ENCODE results near the gene MYPN. TPM values are rescaled to one million over a fixed set of nuclear protein-coding genes. Genes with fewer than 3 reads are reported as not detected.

Gene MYPN
- total RNA-seq, 4 donors from 2014 or later = 118 to 342 (median 193) TPM

DNA sequence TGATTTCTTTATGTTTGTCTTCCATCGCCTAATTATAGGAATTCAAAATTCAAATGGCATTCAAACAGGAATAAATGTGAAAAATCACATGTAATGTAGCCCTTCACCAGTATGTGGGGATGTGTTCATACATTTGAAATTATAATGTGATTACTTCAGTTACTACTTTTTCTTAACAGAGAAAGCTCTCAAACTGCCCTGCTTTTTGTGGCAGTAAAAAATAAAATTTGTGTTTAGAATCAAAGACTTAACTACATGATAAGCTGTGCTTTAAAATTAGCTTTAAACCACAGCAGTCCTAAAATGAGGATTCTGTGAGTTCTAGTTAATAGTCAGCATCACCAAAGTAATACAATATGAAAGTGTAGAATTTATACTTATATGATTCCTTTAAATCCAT, 26.4 kb upstream of the MYPN start:
- peak overlapping the region; percentile 53 to 94 (median 64) for H3K27ac ChIP-seq
- peak in 1 of 2 donors; percentile 38 for ATAC-seq
- intact Hi-C loops (cut with DNase I; ENCODE audit: low total_unique reads) (loop anchor here (1.0 kb wide), 1 partner anchor 73 kb away; no protein-coding TSS in a partner anchor), in situ Hi-C loops (cut with MboI; ENCODE audit: low sequenced_read_pairs in 4 of 4) (no loop called here)
- H3K4me1 ChIP-seq = peaks cover 36 to 37% of the 10 kb centered on the region in 2 donors
- no peaks in the 10 kb centered on the region for H3K27me3 ChIP-seq
- H3K9me3 ChIP-seq = no peaks in the 10 kb centered on the region
- H3K4me3 ChIP-seq = no peak overlapping the region
- DNase-seq = no peak
- TF ChIP-seq CTCF (IDR thresholded peaks at IDR 0.05 in 4 of 5, conservative IDR thresholded peaks at IDR 0.05 in 1 of 5) (peak; percentile 39 to 68 (median 49)), POLR2A (IDR thresholded peaks at IDR 0.05) (no peak)
- no peaks in the 10 kb centered on the region for H3K36me3 ChIP-seq

- TF ChIP-seq CTCF (IDR thresholded peaks at IDR 0.05 in 4 of 5, conservative IDR thresholded peaks at IDR 0.05 in 1 of 5) (no peak), POLR2A (IDR thresholded peaks at IDR 0.05) (no peak)
- H3K27ac ChIP-seq = peak overlapping the region; percentile 53 to 94 (median 64)
- intact Hi-C loops (cut with DNase I; ENCODE audit: low total_unique reads) (loop anchor here (1.0 kb wide), 1 partner anchor 72 kb away; no protein-coding TSS in a partner anchor), in situ Hi-C loops (cut with MboI; ENCODE audit: low sequenced_read_pairs in 4 of 4) (no loop called here)
- H3K36me3 ChIP-seq = no peaks in the 10 kb centered on the region
- no peak for DNase-seq
- H3K4me3 ChIP-seq = no peak overlapping the region
- peak in 1 of 2 donors; percentile 50 for ATAC-seq
- no peaks in the 10 kb centered on the region for H3K9me3 ChIP-seq
- H3K4me1 ChIP-seq = peaks cover 37 to 43% of the 10 kb centered on the region in 2 donors
- H3K27me3 ChIP-seq = no peaks in the 10 kb centered on the region
Observed at GRCh38 chr10:68083953-68084352, 25.3 kb upstream of the MYPN start.

DNA sequence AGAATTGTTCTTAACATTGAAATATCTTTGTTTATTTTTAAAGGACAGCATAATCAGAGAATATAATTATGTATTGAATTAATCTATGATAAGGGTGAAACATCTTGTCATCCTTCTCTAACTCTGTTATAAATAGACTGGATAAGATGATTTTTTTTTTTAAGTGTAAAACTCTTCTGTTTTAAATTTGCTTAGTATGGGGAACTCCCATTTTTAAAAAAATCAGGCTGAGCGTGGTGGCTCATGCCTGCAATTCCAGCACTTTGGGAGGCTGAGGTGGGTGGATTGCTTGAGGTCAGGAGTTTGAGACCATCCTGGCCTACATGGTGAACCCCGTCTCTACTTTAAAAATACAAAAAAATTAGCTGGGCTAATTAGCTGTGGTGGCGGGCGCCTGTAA, 24.8 kb upstream of the MYPN start:
- Histone ChIP-seq H3K36me3 (no peaks in the 10 kb centered on the region), H3K27ac (peak overlapping the region; percentile 53 to 94 (median 64)), H3K4me3 (no peak overlapping the region), H3K27me3 (no peaks in the 10 kb centered on the region), H3K4me1 (peaks cover 34 to 44% of the 10 kb centered on the region in 2 donors), H3K9me3 (no peaks in the 10 kb centered on the region)
- intact Hi-C loops (cut with DNase I; ENCODE audit: low total_unique reads) = no loop called here
- no peak for ATAC-seq
- DNase-seq = no peak
- in situ Hi-C loops (cut with MboI; ENCODE audit: low sequenced_read_pairs in 4 of 4) = no loop called here
- no peak for TF ChIP-seq CTCF (IDR thresholded peaks at IDR 0.05 in 4 of 5, conservative IDR thresholded peaks at IDR 0.05 in 1 of 5)
- TF ChIP-seq POLR2A (IDR thresholded peaks at IDR 0.05) = no peak

- Histone ChIP-seq H3K36me3 (no peaks in the 10 kb centered on the region), H3K9me3 (no peaks in the 10 kb centered on the region), H3K27me3 (no peaks in the 10 kb centered on the region), H3K27ac (peak overlapping the region; percentile 83 to 94 (median 90)), H3K4me3 (no peak overlapping the region), H3K4me1 (peaks cover 34 to 50% of the 10 kb centered on the region in 2 donors)
- DNase-seq (no peak), ATAC-seq (no peak)
- in situ Hi-C loops (cut with MboI; ENCODE audit: low sequenced_read_pairs in 4 of 4) = loop anchor here in 2 of 4 donors (5.0 kb wide), 2 partner anchors 61 to 66 kb away; no protein-coding TSS in a partner anchor
- intact Hi-C loops (cut with DNase I; ENCODE audit: low total_unique reads) = no loop called here
- TF ChIP-seq POLR2A (IDR thresholded peaks at IDR 0.05) (no peak), CTCF (IDR thresholded peaks at IDR 0.05 in 4 of 5, conservative IDR thresholded peaks at IDR 0.05 in 1 of 5) (no peak)
Observed at GRCh38 chr10:68086011-68086410, 23.3 kb upstream of the MYPN start.

All from gastrocnemius medialis (tissue), 4 donors.